HL-60 (cell line): ENCODE results near the gene EFCAB8.

Experiments
- DNase-seq, 2 experiments: peaks; one replicate each; pipeline ENCODE4 v3.0.0-alpha.2; 2010 to 2020; ENCODE audit warnings: low read depth in 1 of 2, low spot score in 1 of 2
- H3K27ac ChIP-seq: fragments of 250-450 bp; sonication (Bioruptor Pico); replicated peaks from 2 replicates; pipeline ENCODE4 v1.5.1; 2020; ENCODE audit warnings: mild to moderate bottlenecking, moderate library complexity
- H3K27me3 ChIP-seq: fragments of 250-450 bp; sonication (Bioruptor Pico); 2 replicates; pipeline ENCODE4 v1.5.1; 2021; ENCODE audit warnings: mild to moderate bottlenecking, moderate library complexity; ENCODE audit not compliant: insufficient read depth, poor library complexity, severe bottlenecking
- H3K4me3 ChIP-seq: replicated peaks from 2 replicates; pipeline ENCODE4 v1.5.1; 2011; ENCODE audit warnings: mild to moderate bottlenecking, control low read depth, low read length; ENCODE audit not compliant: insufficient read depth
- CTCF ChIP-seq: IDR thresholded peaks from one replicate; pipeline ENCODE4 v1.5.1; 2011; ENCODE audit warnings: low read length, control low read depth, inconsistent platforms; ENCODE audit not compliant: insufficient read depth
- GABPA ChIP-seq: IDR thresholded peaks from 2 replicates; pipeline ENCODE4 v1.6.1; 2012; ENCODE audit warnings: low read depth
- POLR2AphosphoS5 ChIP-seq: IDR thresholded peaks from 2 replicates; pipeline ENCODE4 v1.6.1; 2012; ENCODE audit warnings: low read depth
- SPI1 ChIP-seq: IDR thresholded peaks from 2 replicates; pipeline ENCODE4 v1.6.1; 2012; ENCODE audit warnings: low read depth, mild to moderate bottlenecking, borderline replicate concordance
- TF ChIP-seq, protein P1 (sequence below): IDR thresholded peaks from 2 replicates; pipeline ENCODE4 v1.6.1; 2012; ENCODE audit warnings: low read depth; ENCODE audit not compliant: insufficient replicate concordance

The EFCAB8 gene

DNA sequence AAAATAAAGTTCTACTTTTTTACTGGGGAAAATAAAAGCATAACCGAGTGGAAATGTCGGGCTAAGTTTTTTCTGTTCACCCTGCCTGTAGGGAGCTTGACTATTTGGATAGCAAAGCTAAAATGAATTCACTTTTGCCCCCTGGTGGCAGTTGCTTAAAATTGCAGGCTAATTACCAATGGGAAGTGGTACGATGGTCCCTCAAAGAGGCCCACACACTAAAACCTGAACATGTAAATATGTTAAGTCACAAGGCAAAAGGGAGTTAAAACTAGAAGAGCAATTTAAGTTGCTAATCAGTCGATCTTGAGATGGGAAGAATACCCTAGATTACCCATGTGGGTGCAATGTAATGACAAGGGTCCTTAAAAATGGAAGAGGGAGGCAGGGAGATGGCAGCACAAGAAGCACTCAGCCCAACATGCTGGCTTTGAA is 146.4 kb downstream of the EFCAB8 start:
- TF ChIP-seq CTCF (peak; percentile 4), SPI1 (peak; percentile 18; the same call in 1 of the 2 replicates), GABPA (no peak)
- Histone ChIP-seq H3K4me3 (no peak overlapping the region), H3K27ac (no peak overlapping the region), H3K27me3 (no peaks in the 10 kb centered on the region)
- peak; percentile 31 to 59 for DNase-seq

- Histone ChIP-seq H3K27ac (no peak overlapping the region), H3K27me3 (no peaks in the 10 kb centered on the region), H3K4me3 (no peak overlapping the region)
- no peak for TF ChIP-seq POLR2AphosphoS5
- TF ChIP-seq GABPA = no peak
- TF ChIP-seq CTCF = no peak
- DNase-seq = no peak
Observed at GRCh38 chr20:33005908-33006775, 147.4 kb downstream of the EFCAB8 start.

- Histone ChIP-seq H3K4me3 (no peak overlapping the region), H3K27ac (no peak overlapping the region), H3K27me3 (no peaks in the 10 kb centered on the region)
- no peak for TF ChIP-seq POLR2AphosphoS5
- no peak for TF ChIP-seq GABPA
- TF ChIP-seq, protein P1, sequence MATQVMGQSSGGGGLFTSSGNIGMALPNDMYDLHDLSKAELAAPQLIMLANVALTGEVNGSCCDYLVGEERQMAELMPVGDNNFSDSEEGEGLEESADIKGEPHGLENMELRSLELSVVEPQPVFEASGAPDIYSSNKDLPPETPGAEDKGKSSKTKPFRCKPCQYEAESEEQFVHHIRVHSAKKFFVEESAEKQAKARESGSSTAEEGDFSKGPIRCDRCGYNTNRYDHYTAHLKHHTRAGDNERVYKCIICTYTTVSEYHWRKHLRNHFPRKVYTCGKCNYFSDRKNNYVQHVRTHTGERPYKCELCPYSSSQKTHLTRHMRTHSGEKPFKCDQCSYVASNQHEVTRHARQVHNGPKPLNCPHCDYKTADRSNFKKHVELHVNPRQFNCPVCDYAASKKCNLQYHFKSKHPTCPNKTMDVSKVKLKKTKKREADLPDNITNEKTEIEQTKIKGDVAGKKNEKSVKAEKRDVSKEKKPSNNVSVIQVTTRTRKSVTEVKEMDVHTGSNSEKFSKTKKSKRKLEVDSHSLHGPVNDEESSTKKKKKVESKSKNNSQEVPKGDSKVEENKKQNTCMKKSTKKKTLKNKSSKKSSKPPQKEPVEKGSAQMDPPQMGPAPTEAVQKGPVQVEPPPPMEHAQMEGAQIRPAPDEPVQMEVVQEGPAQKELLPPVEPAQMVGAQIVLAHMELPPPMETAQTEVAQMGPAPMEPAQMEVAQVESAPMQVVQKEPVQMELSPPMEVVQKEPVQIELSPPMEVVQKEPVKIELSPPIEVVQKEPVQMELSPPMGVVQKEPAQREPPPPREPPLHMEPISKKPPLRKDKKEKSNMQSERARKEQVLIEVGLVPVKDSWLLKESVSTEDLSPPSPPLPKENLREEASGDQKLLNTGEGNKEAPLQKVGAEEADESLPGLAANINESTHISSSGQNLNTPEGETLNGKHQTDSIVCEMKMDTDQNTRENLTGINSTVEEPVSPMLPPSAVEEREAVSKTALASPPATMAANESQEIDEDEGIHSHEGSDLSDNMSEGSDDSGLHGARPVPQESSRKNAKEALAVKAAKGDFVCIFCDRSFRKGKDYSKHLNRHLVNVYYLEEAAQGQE = no peak
- no peak for TF ChIP-seq CTCF
- no peak for TF ChIP-seq SPI1
- DNase-seq = no peak
Observed at GRCh38 chr20:33006776-33007375, 148.2 kb downstream of the EFCAB8 start.

GRCh38 chr20:33007376-33008335 is 148.9 kb downstream of the EFCAB8 start, which contains the start of gene BPIFB2:
Gene BPIFB2, plus strand, starts transcription at chr20:33007704. Its CDS starts 871 bp downstream, at chr20:33008575.
- no peak for DNase-seq
- H3K27ac ChIP-seq = no peak within 1 kb of the TSS
- no peak within 1 kb of the TSS for H3K4me3 ChIP-seq
- TF ChIP-seq CTCF = no peak
- TF ChIP-seq GABPA = no peak
- TF ChIP-seq, protein P1 = no peak
- no peak for TF ChIP-seq POLR2AphosphoS5
- no peak for TF ChIP-seq SPI1
- no peaks in the 10 kb centered on the region for H3K27me3 ChIP-seq
